Nucleus accumbens (tissue), 56 donors: ENCODE measurements around the gene GPR158.

ENCODE experiments used
- DNase-seq, 56 donors: peaks; one replicate each; lab custom pipeline; 2025; lab: John Stamatoyannopoulos, UW

GPR158 gene

GRCh38 chr10:25646371-25646770 is 471.6 kb downstream of the GPR158 start:
- DNase-seq = no peak

DNA sequence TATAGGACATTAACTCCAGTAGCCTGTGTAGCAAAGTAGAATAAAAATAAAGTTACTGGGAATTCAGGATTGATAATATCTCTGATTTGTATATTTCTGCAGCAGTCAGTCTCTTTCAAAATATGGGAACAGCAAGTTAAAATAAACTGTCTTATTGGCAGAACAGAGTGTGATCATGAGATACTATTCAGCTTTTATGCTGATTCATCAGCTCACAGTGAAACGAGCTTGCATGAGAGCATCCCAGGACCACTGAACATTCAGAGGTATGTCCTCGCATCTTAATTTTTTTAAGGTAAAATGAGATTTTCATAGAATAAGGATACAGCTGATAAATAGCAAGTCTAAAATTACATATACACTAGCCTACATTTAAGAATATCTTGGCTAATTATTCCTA is 476.7 kb downstream of the GPR158 start:
- DNase-seq = no peak
